Neuronal stem cell (in vitro differentiated cells): ENCODE results near the gene SRGAP3.
"Not testable (repeated sequence)": the region's sequence is repeated elsewhere in the genome, so short reads cannot be mapped to it uniquely, and the experiment has no call there.

ENCODE experiments used
- DNase-seq: peaks from one replicate; pipeline ENCODE4 v3.0.0-alpha.2; 2013; ENCODE audit warnings: low spot score
- H2AFZ ChIP-seq: one replicate; pipeline ENCODE4 v1.6.1; 2013; ENCODE audit warnings: mild to moderate bottlenecking, low read length, inconsistent platforms
- H2AK5ac ChIP-seq: 2 replicates; pipeline ENCODE4 v1.6.1; 2013; ENCODE audit warnings: low read depth, mild to moderate bottlenecking, inconsistent platforms, low read length, moderate library complexity, mixed read lengths
- H2BK120ac ChIP-seq: 2 replicates; pipeline ENCODE4 v1.6.1; 2013; ENCODE audit warnings: low read depth, mild to moderate bottlenecking, inconsistent platforms, low read length, moderate library complexity, mixed read lengths
- H2BK12ac ChIP-seq: one replicate; pipeline ENCODE4 v1.6.1; 2013; ENCODE audit warnings: low read length, inconsistent platforms
- H2BK15ac ChIP-seq: 2 replicates; pipeline ENCODE4 v1.6.1; 2013; ENCODE audit warnings: mild to moderate bottlenecking, low read length, inconsistent platforms, mixed read lengths
- H2BK5ac ChIP-seq: one replicate; pipeline ENCODE4 v1.6.1; 2013; ENCODE audit warnings: inconsistent platforms, mild to moderate bottlenecking, low read length, moderate library complexity
- H3K14ac ChIP-seq: one replicate; pipeline ENCODE4 v1.6.1; 2013; ENCODE audit warnings: low read length, inconsistent platforms
- H3K18ac ChIP-seq: 2 replicates; pipeline ENCODE4 v1.6.1; 2013; ENCODE audit warnings: low read length, inconsistent platforms
- H3K23ac ChIP-seq: 2 replicates; pipeline ENCODE4 v1.6.1; 2013; ENCODE audit warnings: low read depth, mild to moderate bottlenecking, mixed read lengths, low read length, inconsistent platforms; ENCODE audit not compliant: poor library complexity
- H3K27ac ChIP-seq: replicated peaks from 3 replicates; pipeline ENCODE4 v1.5.1; 2013; ENCODE audit warnings: low read length, inconsistent platforms
- H3K27me3 ChIP-seq, 3 experiments: 2 replicates each; pipeline ENCODE4 v1.6.1; 2013; ENCODE audit warnings: low read length in 3 of 3, mild to moderate bottlenecking in 2 of 3, inconsistent platforms in 1 of 3, low read depth in 1 of 3, mixed read lengths in 1 of 3, moderate library complexity in 1 of 3; ENCODE audit not compliant: control insufficient read depth in 3 of 3, insufficient read depth in 3 of 3
- H3K36me3 ChIP-seq, 2 donors: replicated peaks in 1 of 2; 2 replicates each; pipeline ENCODE4 v1.6.1; 2013; ENCODE audit warnings: low read length in 2 of 2; ENCODE audit not compliant: control insufficient read depth in 2 of 2, insufficient read depth in 2 of 2
- H3K4ac ChIP-seq: 2 replicates; pipeline ENCODE4 v1.6.1; 2013; ENCODE audit warnings: inconsistent platforms, mild to moderate bottlenecking, low read length, moderate library complexity
- H3K4me1 ChIP-seq, 2 donors: 1 replicate in 1 of 2; 2 replicates in 1 of 2; pipeline ENCODE4 v1.6.1; 2013; ENCODE audit warnings: low read length in 2 of 2, low read depth in 1 of 2; ENCODE audit not compliant: control insufficient read depth in 2 of 2, insufficient read depth in 1 of 2
- H3K4me2 ChIP-seq: one replicate; pipeline ENCODE4 v1.6.1; 2013; ENCODE audit warnings: mild to moderate bottlenecking, low read length, inconsistent platforms; ENCODE audit not compliant: insufficient read depth, poor library complexity, severe bottlenecking
- H3K4me3 ChIP-seq, 2 donors: 2 replicates each; pipeline ENCODE4 v1.5.1; 2013; ENCODE audit warnings: low read length in 2 of 2, mild to moderate bottlenecking in 2 of 2, inconsistent platforms in 1 of 2, moderate library complexity in 1 of 2
- H3K79me1 ChIP-seq: one replicate; pipeline ENCODE4 v1.6.1; 2013; ENCODE audit warnings: low read depth, mild to moderate bottlenecking, inconsistent platforms, low read length, moderate library complexity
- H3K9ac ChIP-seq: one replicate; pipeline ENCODE4 v1.6.1; 2013; ENCODE audit warnings: mild to moderate bottlenecking, low read depth, low read length, inconsistent platforms; ENCODE audit not compliant: poor library complexity
- H3K9me3 ChIP-seq, 2 donors: replicated peaks in 1 of 2; 2 replicates each; pipeline versions ENCODE3 to v1.6.1; 2013; ENCODE audit warnings: low read length in 2 of 2, mild to moderate bottlenecking in 2 of 2, inconsistent platforms in 1 of 2, low read depth in 1 of 2, mixed read lengths in 1 of 2, moderate library complexity in 1 of 2; ENCODE audit not compliant: control insufficient read depth in 2 of 2, insufficient read depth in 1 of 2
- H4K8ac ChIP-seq: one replicate; pipeline ENCODE4 v1.6.1; 2013; ENCODE audit warnings: low read depth, mild to moderate bottlenecking, inconsistent platforms, low read length, moderate library complexity
- H4K91ac ChIP-seq: one replicate; pipeline ENCODE4 v1.6.1; 2013; ENCODE audit warnings: low read length, low read depth, mild to moderate bottlenecking, inconsistent platforms; ENCODE audit not compliant: poor library complexity
- whole genome bisulfite sequencing, 2 donors: extraction: QIAGEN DNeasy Blood & Tissue Kit; methylation state at CpG; one replicate each; pipeline ENCODE4 v1.1.7; 2013; ENCODE audit warnings: missing lambda C conversion rate in 2 of 2, mixed read lengths in 1 of 2; ENCODE audit not compliant: insufficient read length in 2 of 2, insufficient replicate concordance in 1 of 2; ENCODE audit errors: extremely low coverage in 2 of 2; 5-methylcytosine and 5-hydroxymethylcytosine counted together

SRGAP3 gene

GRCh38 chr3:9085428-9085827, 164.0 kb downstream of the SRGAP3 start:
- not testable (repeated sequence) for H2BK120ac ChIP-seq
- WGBS, 2 donors: no CpG with 5 or more reads among the region's 2 CpGs

DNA sequence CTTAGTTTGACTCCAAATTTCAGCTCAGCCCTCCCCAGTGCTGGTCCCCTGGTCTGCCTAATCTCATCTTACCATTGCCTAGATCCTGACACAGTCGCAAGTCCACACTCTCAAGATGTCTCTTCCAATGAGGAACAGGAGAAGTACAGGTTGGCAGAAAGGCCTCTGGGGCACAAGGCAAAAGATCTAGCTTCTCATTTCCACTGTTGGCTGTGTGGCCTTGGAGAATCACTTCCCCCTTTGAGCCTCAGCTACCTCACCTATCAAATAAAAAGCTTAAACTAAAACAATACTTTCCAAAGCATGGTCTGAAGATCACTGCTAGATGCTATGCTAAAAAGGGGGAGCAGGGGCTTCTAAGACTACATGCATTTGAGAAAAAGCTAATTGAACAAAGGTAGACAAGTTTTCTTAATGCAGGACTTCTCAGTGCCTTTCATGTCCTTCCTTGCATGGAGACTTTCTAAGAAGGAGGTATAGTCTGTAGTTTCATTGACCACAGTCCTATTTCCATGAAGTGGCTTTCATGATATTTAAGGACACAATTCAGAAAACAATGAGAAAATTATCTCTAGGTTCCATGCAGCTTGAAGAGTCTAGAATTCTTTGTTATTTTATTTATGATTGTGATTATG, 168.1 kb downstream of the SRGAP3 start:
- H3K79me1 ChIP-seq: no peaks in the 10 kb centered on the region
- H3K14ac ChIP-seq: no peak overlapping the region
- no peak overlapping the region for H2BK5ac ChIP-seq
- H3K9me3 ChIP-seq: peaks cover 5 to 31% of the 10 kb centered on the region in 2 donors
- H2BK15ac ChIP-seq: no peak overlapping the region
- no CpG with 5 or more reads among the region's 1 CpG for WGBS, 2 donors
- no peak overlapping the region for H3K4me2 ChIP-seq
- H3K27ac ChIP-seq: no peak overlapping the region
- DNase-seq: no peak
- no peak overlapping the region for H3K4me3 ChIP-seq
- H3K18ac ChIP-seq: no peak overlapping the region
- no peak overlapping the region for H4K91ac ChIP-seq
- no peak overlapping the region for H2AK5ac ChIP-seq
- H3K23ac ChIP-seq: no peak overlapping the region
- no peak overlapping the region for H3K9ac ChIP-seq
- H3K4ac ChIP-seq: no peak overlapping the region
- no peak overlapping the region for H4K8ac ChIP-seq
- H2BK120ac ChIP-seq: no peak overlapping the region
- no peaks in the 10 kb centered on the region for H3K27me3 ChIP-seq
- H2AFZ ChIP-seq: no peak overlapping the region
- H3K36me3 ChIP-seq: peaks cover 0 to 55% of the 10 kb centered on the region in 2 donors
- H2BK12ac ChIP-seq: no peak overlapping the region
- H3K4me1 ChIP-seq: peaks cover 6% of the 10 kb centered on the region in 2 donors

More at GRCh38 chr3:9085428-9085827, 164.0 kb downstream of the SRGAP3 start:
- not testable (repeated sequence) for H3K79me1 ChIP-seq, H3K27ac ChIP-seq, H3K4ac ChIP-seq, H3K27me3 ChIP-seq, H4K91ac ChIP-seq, H2BK5ac ChIP-seq, H3K4me3 ChIP-seq, H3K9ac ChIP-seq, H4K8ac ChIP-seq, H2BK12ac ChIP-seq, H2AFZ ChIP-seq, H3K4me2 ChIP-seq, H3K14ac ChIP-seq, H3K18ac ChIP-seq, H3K23ac ChIP-seq, H2AK5ac ChIP-seq, DNase-seq, H3K4me1 ChIP-seq, H2BK15ac ChIP-seq
- peaks cover 4 to 26% of the 10 kb centered on the region in 2 donors for H3K9me3 ChIP-seq
- H3K36me3 ChIP-seq: peaks cover 0 to 28% of the 10 kb centered on the region in 2 donors

DNA sequence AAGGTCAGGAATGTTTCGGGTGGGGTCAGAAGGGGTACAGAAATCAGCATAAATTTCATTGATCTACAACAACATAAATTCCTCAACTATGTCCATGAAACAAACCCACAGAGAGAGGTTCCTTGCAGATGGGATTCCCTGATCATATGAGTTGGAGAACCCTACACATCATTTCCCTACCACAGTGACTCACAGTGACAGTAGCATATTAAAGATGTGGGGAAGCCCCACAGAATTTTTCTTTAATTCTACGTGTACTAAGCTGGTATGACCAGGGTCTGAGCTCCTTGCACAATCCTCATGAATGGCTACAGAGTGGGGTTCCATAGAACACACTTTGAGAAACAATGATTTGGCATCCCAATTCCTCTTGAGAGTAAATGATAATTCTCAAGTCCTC, 169.3 kb downstream of the SRGAP3 start:
- Histone ChIP-seq H2BK120ac (no peak overlapping the region), H3K4me3 (no peak overlapping the region), H4K8ac (no peak overlapping the region), H3K14ac (no peak overlapping the region), H3K9me3 (peaks cover 5 to 31% of the 10 kb centered on the region in 2 donors), H2BK12ac (no peak overlapping the region), H3K79me1 (no peaks in the 10 kb centered on the region), H3K27ac (no peak overlapping the region), H3K9ac (no peak overlapping the region), H3K18ac (no peak overlapping the region), H2AFZ (no peak overlapping the region), H3K4me2 (no peak overlapping the region), H3K4me1 (peaks cover 6 to 8% of the 10 kb centered on the region in 2 donors), H2BK5ac (no peak overlapping the region), H3K4ac (no peak overlapping the region), H3K23ac (no peak overlapping the region), H3K36me3 (peaks cover 0 to 59% of the 10 kb centered on the region in 2 donors), H4K91ac (no peak overlapping the region), H3K27me3 (no peaks in the 10 kb centered on the region), H2AK5ac (no peak overlapping the region), H2BK15ac (no peak overlapping the region)
- no CpG with 5 or more reads among the region's 2 CpGs for WGBS, 2 donors
- DNase-seq: no peak

GRCh38 chr3:9079676-9080075, 169.8 kb downstream of the SRGAP3 start:
- H3K4me2 ChIP-seq: no peak overlapping the region
- H3K27ac ChIP-seq: no peak overlapping the region
- H3K9me3 ChIP-seq: peaks cover 5 to 30% of the 10 kb centered on the region in 2 donors
- H4K8ac ChIP-seq: no peak overlapping the region
- no CpG with 5 or more reads among the region's 8 CpGs for WGBS, 2 donors
- no peak overlapping the region for H3K4me3 ChIP-seq
- H3K4ac ChIP-seq: no peak overlapping the region
- no peak overlapping the region for H2AK5ac ChIP-seq
- H3K18ac ChIP-seq: no peak overlapping the region
- H3K23ac ChIP-seq: no peak overlapping the region
- H3K36me3 ChIP-seq: peaks cover 0 to 58% of the 10 kb centered on the region in 2 donors
- H2BK15ac ChIP-seq: no peak overlapping the region
- H3K27me3 ChIP-seq: no peaks in the 10 kb centered on the region
- no peak overlapping the region for H2BK120ac ChIP-seq
- no peak overlapping the region for H4K91ac ChIP-seq
- H2BK12ac ChIP-seq: no peak overlapping the region
- H2BK5ac ChIP-seq: no peak overlapping the region
- H3K79me1 ChIP-seq: no peaks in the 10 kb centered on the region
- no peak overlapping the region for H2AFZ ChIP-seq
- H3K14ac ChIP-seq: no peak overlapping the region
- H3K4me1 ChIP-seq: peaks cover 6 to 8% of the 10 kb centered on the region in 2 donors
- H3K9ac ChIP-seq: no peak overlapping the region
- DNase-seq: no peak
